GM18520 (cell line): ENCODE data around the gene CPLX4.

Experiments
- ATAC-seq: cut with Tn5 transposase; IDR thresholded peaks from one replicate; pipeline ENCODE4 v1.9.1; 2021; ENCODE audit not compliant: unreplicated experiment

The CPLX4 gene, protein sequence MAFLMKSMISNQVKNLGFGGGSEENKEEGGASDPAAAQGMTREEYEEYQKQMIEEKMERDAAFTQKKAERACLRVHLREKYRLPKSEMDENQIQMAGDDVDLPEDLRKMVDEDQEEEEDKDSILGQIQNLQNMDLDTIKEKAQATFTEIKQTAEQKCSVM

DNA sequence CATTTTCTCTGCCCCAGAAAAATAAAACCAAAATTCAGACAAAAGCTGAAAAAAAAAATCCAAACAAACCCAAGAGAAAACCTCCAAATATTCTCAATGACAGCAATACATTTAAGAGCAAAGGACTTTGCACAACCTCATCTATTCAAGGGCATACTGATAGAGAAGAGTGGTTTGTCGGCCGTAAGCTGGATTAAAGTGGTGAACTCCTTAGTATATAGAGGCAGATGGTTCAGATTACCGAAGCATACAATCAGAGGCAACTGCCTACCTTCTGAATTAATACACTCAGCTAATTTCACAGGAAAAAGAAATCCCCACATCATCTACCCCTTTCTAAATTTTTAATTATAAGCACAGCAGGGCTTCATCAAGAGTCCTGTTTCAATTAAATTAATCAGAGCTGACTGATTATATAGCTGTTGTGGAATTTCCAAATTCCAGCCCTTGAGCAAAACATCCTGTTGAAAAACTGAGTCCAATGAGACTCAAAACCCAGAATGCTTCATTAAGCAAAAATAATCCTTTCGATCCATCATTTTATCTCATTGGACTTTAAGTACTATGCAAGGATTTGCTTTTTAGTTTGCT, at the start of gene CPLX4:
TSS of gene CPLX4 (minus strand) at position 190 of the 591 bp plus-strand sequence. CDS start at position 3, 187 bp downstream.
- ATAC-seq = no peak

DNA sequence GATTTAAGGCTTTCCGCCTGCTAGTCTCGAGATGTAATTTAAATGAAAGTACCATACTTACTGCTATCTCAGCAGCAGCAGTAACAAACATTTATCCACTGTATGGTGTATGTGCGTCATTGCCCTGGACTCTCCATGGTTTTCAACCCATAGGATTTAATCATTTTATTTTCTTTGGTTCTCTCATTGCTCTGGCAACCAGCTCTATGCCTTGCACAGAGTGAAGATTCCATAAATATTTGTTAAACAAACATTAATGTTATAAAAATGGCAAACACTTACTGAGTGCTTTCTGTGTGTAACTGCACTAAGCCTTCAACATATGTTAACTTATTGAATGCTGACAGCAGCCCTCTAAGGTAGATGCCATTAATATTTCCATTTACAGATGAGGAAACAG, 41.9 kb upstream of the CPLX4 start:
- ATAC-seq = no peak

DNA sequence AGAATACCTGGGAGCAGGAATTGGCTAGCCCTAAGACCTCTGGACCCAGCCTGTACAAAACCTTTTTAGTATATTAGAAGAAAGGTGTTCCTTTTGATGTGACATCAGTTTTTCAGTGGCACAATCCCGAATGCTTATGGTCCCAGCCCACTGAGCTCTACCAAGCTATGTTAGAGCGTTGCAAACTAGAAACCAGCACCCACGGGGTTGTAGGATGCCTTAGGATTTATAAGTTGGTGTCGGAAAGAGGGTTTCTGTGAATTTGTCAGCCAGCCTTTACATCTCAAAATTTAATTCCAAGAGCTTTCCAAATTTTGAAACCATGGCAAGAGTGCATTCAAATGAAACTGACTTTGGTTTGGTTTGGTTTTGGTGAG, 41.1 kb upstream of the CPLX4 start:
- no peak for ATAC-seq

DNA sequence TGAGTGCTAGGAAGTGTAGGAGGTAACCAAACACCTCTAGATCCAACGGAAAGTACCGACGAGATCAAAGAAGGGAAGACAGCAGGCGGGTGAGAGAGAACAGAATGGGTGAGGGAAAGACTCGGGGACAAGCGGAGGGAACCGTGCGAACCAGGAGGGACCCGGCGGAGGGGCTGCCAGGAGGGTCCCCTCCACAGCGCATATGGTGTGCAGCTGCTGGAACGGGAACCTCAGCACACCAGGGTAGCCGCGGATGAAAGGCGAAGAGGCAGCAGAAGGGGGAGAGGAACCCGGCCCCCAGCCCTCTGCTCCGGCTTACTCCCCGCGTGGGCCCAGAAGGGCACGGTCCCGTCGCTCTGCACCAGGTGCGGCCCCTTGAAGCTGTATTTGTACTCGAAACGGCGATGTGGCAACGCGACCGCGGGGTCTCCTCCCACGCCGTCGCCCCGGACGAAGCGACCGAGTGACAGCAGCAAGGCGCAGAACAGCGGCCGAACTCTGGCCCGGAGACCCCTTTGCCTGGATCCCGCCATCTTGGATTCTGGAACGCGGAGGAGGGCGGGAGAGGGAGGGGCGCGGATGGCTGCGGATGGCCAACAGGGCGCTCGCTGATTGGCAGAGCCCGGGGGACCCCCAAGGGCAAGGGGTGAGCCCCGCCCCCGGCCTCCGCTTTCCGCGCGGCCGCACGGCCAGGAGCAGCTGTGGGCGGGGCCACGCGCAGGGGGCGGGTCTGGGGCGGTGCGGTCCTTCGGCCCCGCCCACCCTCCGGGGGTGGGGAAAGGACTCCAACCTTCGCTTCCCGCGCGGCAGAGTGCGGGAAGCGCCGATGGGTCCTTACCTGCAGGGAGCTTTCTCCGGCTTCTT, 40.5 kb upstream of the CPLX4 start, which contains the start of gene LMAN1:
TSS of gene LMAN1 (minus strand) at position 554 of the 864 bp plus-strand sequence. CDS start at position 533, 21 bp downstream.
- ATAC-seq = peak; percentile 91

DNA sequence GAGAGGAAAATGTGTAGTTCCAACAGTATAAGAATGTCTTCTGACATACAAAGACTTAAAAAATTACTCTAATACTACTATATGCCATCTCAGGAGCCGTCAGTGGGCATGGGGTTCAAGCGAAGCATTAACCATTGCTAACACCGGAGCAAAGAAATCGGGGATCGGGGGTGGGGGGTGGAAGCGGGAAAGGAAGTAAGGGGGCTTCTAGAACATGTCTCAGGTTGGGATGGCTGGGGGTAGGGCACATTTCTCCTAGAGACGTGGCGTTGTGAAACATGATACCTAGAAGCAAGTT, 39.9 kb upstream of the CPLX4 start:
- ATAC-seq = no peak

DNA sequence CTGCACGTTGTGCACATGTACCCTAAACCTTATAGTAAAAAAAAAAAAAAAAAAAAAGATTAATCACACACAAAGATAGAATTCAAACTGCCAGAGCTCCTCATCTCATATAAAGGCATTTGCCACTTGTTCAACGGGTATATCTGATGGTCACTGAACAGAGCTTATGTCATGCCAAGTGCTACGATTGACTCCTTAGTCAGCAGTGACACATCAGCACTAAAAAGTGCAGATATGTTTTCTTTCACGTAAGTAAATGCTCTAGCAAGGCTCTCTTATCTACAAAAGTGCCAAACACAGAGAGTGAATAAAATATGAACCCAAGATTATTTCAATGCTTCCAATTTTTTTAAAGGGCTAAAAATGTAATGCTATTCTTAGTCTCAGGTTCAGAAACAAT, 39.5 kb upstream of the CPLX4 start:
- no peak for ATAC-seq

DNA sequence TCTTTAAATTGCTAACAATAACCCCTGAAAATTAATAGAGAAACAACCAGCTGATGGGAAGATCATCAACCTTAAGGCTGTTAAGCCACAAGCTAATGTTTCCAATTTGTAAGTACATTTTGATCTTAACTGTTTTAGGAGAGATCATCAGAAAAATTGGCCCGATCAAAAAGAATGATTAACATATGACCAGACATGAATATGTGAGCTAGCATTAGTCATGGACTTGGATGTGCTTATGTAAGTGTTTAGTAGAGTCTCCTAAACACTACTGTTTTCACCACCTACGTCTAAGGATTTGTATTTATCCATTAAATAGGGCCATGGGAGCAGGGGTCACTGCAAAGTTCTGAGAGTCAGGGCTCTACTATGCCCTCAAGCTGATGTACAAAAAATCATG, 36.3 kb upstream of the CPLX4 start:
- no peak for ATAC-seq

DNA sequence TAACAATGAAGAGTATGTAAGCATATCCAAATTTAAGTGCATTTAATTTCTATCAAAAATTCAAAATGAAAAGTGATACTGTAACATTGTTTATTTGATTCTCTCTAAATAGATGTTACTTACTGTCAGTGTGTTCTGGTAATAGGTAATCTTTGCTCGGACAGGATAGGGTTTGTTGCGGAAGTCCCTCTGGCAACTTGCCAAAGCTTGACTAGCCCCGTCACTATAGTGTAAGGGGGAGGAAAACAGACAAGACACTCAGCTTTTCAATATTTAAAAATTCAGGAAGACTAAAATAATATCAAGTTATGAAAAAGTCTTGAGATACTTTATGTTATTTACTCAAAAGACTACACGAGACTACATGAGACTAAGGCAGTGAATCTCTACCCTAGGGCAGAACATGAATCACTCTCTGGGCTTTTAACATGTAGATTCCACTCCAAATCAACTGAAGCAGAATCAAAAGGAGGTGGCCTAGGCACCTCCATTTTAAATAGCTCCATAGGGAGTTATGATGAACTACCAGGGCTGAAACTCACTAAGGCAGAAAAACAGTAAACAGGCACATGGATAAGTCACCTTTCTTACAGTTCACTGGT, 34.7 kb upstream of the CPLX4 start:
- no peak for ATAC-seq

DNA sequence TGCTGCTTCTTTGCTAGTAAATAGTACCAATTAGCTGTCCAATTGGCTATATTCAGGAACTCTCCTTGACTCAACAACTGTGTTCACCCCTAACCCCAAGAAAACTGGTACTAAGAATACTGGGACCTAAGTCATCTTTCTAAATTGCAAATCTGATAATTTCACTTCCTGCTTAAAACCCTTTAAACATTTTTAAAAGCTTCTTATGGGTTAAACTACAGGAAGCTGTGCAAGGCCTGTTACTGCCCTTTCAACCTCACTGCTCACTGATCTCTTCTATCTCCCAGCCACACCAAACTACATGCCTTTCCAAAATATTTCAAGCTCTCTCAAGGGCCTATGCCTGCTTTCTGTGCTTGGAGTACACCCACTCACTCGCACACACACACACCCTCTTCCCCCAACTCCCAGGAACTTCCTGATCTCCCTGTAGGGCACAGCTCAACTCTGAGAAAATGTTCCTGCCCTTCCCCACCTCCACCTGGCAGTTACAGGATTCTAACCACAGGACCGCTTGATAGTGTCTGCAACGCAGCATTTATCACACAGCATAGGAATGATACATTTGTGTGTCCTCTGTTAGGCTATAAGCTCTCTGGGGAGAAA, 33.9 kb upstream of the CPLX4 start:
- no peak for ATAC-seq

DNA sequence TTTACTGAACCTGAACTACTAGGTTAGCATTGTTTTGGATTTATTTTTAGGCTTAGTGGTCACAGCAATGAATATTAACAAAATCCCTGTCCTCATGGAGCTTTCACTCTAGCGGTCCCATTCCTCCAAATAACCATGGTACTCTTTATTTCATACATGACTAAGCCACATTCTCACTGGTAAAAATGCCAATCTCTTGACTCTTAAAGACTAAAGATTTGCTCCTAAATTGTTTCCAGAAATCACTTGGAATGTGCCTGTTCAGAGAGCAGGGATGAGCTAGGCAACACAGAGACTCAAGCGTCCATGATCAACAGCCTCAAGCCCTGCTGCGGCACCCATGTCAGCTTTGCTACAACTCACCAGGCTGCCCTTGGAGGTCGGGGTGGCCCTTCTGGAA, 27.1 kb upstream of the CPLX4 start:
- ATAC-seq = no peak

DNA sequence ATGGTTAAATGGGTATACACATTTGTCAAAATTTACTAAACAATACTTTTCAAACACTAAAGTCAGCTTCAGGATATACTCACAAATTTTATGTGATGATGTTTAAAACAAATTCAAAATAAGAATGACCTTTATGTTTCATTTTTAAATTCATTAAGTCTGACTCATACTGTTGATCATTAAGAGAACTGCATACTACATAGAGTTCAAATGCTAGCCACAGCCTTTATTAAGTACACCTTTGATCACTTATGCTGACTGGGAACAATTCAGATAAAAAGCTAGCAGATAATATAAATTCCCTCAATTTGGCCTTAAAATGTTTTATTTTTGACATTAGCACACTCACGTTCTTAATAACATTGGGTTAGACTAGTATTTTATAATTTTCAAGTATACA, 26.5 kb upstream of the CPLX4 start:
- no peak for ATAC-seq

DNA sequence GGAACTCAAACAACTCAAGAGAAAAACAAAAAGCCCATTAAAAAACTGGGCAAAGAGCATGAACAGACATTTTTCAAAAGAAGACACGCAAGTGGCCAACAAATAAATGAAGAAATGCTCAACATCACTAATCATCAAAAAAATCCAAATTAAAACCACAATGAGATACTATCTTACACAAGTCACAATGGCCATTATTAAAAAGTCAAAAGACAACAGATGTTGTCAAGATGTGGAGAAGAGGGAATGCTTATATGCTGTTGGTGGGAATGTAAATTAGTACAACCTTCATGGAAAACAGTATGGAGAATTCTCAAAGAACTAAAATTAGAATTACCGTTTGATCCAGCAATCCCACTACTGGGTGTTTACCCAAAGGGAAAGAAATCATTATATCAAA, 25.5 kb upstream of the CPLX4 start:
- ATAC-seq = no peak

DNA sequence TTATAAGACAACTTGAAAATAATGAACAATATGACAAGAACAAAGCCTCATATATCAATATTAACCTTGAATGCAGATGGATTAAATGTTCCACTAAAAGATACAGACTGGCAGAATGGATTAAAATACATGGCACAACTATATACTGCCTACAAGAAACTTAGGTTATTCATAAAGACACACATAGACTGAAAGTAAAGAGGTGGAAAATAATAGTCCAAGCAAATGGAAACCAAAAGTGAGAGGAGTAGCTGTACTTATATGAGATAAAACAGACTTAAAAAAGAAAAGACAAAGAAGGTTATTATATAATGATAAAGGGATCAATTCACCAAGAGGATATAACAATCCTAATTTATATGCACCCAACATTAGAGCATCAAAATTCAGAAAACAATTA, 22.4 kb upstream of the CPLX4 start:
- no peak for ATAC-seq

DNA sequence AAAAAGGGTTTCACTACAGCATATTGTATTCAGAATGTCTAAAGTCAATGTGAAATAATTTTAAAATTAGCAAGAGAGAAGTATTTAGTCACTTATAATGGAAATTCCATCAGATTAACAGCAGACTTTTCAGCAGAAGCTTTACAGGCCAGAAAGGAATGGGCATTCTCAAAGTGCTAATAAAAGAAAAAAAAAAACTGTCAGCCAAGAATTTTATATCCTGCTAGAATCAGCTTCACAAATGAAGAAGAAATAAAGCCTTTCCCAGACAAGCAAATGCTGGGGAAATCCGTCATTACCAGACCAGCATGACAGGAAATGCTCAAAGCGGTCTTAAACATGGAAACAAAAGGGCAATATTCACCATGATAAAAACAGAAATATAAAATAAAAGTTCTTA, 21.9 kb upstream of the CPLX4 start:
- ATAC-seq = no peak

DNA sequence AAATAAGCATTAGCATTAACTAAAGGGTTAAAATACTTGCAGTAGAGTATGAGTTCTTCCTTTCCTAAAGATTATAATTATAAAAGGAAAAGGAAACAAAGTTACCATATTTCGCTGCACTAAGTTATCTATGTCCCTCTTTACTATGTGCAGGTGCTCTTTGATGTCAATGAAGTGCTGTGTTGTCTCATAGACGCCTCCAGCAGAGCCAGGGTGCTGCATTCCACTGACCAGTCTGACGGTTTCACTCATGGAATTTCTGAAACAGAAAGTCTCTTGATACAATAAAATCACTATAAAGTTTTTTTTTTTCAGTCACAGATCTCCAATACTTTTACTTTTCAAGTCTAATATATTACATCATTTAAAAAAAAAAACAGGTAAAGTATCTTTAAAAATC, 14.5 kb upstream of the CPLX4 start:
- no peak for ATAC-seq

DNA sequence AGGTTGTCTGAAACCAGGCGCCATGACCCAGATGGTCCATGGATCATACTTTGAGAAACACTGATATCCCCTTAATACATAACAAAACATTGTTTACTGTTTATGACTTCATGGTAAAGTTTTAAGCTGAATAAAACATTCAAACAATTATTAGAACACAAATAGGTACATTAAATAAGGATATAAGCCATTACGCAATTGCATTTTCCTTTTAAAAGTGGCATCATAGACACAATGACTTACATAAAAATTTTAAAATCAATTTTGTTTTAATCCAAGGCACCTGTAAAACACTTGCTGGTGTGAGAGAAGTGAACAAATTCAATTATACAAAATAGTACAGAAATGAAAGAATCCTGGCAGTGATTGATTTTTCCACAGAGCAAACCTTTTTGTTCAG, 10.2 kb upstream of the CPLX4 start:
- no peak for ATAC-seq

DNA sequence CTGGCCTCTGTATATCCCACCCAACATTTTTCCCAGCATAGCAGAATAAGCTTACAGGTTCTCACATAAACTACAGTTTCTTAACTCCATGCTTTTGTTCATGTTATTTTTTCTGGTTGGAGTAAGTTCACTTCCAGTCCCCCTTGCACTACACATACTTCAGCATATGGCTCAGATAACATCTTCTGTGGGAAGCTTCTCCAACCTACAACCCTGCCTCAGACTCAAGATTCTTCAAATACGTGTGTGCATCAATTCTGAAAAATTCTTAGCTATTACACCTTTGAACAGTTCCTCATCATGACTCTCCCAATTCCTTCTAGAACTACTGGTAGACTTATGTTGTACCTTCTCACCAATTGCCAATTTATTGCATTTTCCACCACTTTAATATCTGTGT, 7.5 kb upstream of the CPLX4 start:
- no peak for ATAC-seq

DNA sequence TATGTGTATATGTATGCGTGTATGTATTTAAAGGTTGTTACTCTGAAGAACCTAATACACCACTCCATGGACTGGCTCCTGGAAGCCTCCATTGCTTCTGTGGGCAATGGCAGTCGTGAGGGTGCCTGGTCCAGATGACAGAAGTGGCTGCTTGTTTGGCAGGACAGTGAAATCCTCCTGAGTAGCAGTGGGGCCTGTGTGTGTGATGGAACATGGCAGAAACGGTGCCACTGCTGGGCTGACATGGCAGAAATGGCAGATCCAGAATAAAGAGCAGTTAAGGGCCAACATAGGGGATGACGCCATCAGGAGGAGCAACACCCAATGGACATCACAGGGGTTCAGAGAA, 6.1 kb upstream of the CPLX4 start:
- ATAC-seq = no peak

DNA sequence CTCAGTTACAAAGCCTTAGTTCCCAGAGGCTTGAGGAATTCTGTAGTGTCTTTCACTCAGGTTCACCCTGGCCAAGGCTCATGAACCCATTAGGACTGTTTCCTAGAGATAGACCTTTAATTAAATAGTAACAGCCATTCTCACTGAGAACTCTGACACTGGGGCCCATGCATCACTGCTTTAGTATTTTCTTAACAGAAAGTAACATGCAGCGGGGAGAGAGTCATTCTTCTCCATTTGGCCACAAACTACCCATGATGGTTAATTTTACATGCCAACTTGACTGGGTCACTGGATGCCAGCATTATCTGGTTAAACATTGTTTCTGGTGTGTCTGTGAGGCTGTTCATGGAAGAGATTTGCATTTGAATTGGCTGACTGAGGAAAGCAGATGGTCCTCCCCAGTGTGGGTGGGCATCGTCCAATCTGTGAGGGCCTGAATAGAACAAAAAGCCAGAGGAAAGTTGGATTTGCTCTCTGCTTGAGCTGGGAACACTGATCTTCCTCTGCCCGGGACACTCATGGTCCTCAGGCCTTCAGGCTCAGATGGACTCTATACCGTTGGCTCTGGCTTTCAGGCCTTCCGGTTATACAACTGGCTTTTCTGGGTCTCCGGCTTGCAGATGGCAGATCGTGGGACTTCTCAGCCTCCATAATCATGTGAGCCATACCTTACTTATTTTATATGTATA, 5.6 kb upstream of the CPLX4 start:
- ATAC-seq = no peak

DNA sequence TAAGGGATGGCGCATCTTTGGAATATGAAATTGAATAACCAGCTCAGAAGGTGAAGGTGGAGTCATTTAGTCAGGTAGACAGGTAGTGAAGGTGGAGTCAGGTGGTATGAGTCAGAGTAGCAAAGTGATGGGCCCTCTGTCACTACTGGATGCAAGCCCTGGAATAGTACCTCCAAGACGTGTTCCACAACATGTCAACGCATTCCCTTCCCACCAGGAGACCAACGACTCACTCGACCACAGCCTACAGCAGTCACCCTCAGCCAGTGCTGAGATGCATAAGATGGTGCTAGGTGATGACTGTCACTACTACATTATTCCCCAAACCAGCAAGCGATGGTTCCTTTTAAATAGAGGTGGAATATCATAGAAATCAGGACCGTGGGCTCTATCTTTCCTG, 6.8 kb downstream of the CPLX4 start:
- ATAC-seq = no peak

DNA sequence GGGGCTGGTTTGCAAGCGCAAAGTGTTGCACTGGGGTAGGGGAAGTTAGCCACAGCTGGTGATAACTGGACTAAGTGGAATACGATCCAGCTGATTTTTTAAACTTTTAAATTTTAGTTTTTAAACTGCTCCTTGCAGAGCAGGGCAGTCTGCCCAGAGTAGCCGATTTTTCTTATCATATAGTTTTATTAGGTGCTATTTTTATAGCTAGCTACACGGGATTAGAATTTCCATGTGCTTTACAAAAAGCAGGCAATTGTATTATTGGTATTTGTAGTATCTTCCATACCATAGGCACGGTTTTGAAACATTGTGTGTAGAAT, 9.6 kb downstream of the CPLX4 start:
- ATAC-seq = no peak
